Hepatocyte (in vitro differentiated cells): ENCODE data around the gene ASIC1. TPM values are rescaled to one million over a fixed set of nuclear protein-coding genes. Genes with fewer than 3 reads are reported as not detected.

Experiments used
- DNase-seq: peaks from one replicate; pipeline ENCODE4 v3.0.0-alpha.2; 2016; ENCODE audit warnings: low spot score
- H2AFZ ChIP-seq: fragments of 200-600 bp; sonication (generic); 2 replicates; pipeline ENCODE4 v1.6.0; 2016; ENCODE audit warnings: antibody characterized with exemption, mild to moderate bottlenecking
- H3K27ac ChIP-seq: fragments of 200-600 bp; sonication (generic); 2 replicates; pipeline ENCODE4 v1.5.1; 2016; ENCODE audit warnings: mild to moderate bottlenecking
- H3K27me3 ChIP-seq: fragments of 200-600 bp; sonication (generic); 2 replicates; pipeline ENCODE4 v1.6.1; 2016
- H3K36me3 ChIP-seq: fragments of 200-600 bp; sonication (generic); replicated peaks from 2 replicates; pipeline ENCODE4 v1.5.1; 2016; ENCODE audit warnings: low read depth; ENCODE audit not compliant: insufficient read depth
- H3K4me1 ChIP-seq: fragments of 200-600 bp; sonication (generic); 2 replicates; pipeline ENCODE4 v1.5.1; 2016; ENCODE audit warnings: mild to moderate bottlenecking, moderate library complexity; ENCODE audit not compliant: insufficient read depth
- H3K4me2 ChIP-seq: fragments of 200-600 bp; sonication (generic); 2 replicates; pipeline ENCODE4 v1.6.0; 2016
- H3K4me3 ChIP-seq: fragments of 200-600 bp; sonication (generic); 2 replicates; pipeline ENCODE4 v1.5.1; 2016; ENCODE audit warnings: mild to moderate bottlenecking
- H3K79me2 ChIP-seq: fragments of 200-600 bp; sonication (generic); 2 replicates; pipeline ENCODE4 v1.6.0; 2017; ENCODE audit warnings: mild to moderate bottlenecking
- H3K9me2 ChIP-seq: fragments of 200-600 bp; sonication (generic); replicated peaks from 2 replicates; pipeline ENCODE4 v1.6.0; 2017; ENCODE audit warnings: mild to moderate bottlenecking; ENCODE audit not compliant: insufficient read depth
- H3K9me3 ChIP-seq: fragments of 200-600 bp; sonication (generic); 2 replicates; pipeline ENCODE4 v1.5.1; 2016; ENCODE audit warnings: low read depth, mild to moderate bottlenecking
- H4K20me1 ChIP-seq: fragments of 200-600 bp; sonication (generic); 2 replicates; pipeline ENCODE4 v1.6.0; 2016; ENCODE audit warnings: mild to moderate bottlenecking; ENCODE audit not compliant: insufficient read depth, poor library complexity, severe bottlenecking
- EZH2 ChIP-seq: fragments of 200-600 bp; sonication (generic); IDR thresholded peaks from 2 replicates; pipeline ENCODE4 v1.6.1; 2016; ENCODE audit warnings: antibody characterized with exemption, mild to moderate bottlenecking, borderline replicate concordance
- EZH2phosphoT487 ChIP-seq: fragments of 200-600 bp; sonication (generic); IDR thresholded peaks from one replicate; pipeline ENCODE4 v1.6.1; 2018; ENCODE audit warnings: antibody characterized with exemption, mild to moderate bottlenecking, low read depth, moderate library complexity; ENCODE audit not compliant: unreplicated experiment, severe bottlenecking
- WGBS: methylation state at CpG from one replicate; pipeline ENCODE4 v1.1.6; 2016; ENCODE audit warnings: low lambda C conversion rate; ENCODE audit errors: missing lambda C conversion rate; 5-methylcytosine and 5-hydroxymethylcytosine counted together
- polyA plus RNA-seq: library from polyadenylated mRNA; unstranded; fragments of >200 nt; fragmentation: Nextera tagmentation; extraction: Ambion mirVana; gene quantifications from 2 replicates; pipeline ENCODE4 v1.2.1, GENCODE V29; 2016
- total RNA-seq: library from RNA; depleted of rRNA; stranded (reverse); fragments of >200 nt; gene quantifications from 2 replicates; pipeline ENCODE4 v1.2.3, GENCODE V29; 2014
- TF ChIP-seq, protein P1 (sequence below): fragments of 200-600 bp; sonication (generic); IDR thresholded peaks from 2 replicates; pipeline ENCODE4 v1.5.1; 2016; ENCODE audit warnings: antibody characterized with exemption, mild to moderate bottlenecking; ENCODE audit not compliant: poor library complexity

The ASIC1 gene
- total and polyA plus RNA-seq, 2 experiments from 2014 or later: 2.4 to 4.6 TPM

DNA sequence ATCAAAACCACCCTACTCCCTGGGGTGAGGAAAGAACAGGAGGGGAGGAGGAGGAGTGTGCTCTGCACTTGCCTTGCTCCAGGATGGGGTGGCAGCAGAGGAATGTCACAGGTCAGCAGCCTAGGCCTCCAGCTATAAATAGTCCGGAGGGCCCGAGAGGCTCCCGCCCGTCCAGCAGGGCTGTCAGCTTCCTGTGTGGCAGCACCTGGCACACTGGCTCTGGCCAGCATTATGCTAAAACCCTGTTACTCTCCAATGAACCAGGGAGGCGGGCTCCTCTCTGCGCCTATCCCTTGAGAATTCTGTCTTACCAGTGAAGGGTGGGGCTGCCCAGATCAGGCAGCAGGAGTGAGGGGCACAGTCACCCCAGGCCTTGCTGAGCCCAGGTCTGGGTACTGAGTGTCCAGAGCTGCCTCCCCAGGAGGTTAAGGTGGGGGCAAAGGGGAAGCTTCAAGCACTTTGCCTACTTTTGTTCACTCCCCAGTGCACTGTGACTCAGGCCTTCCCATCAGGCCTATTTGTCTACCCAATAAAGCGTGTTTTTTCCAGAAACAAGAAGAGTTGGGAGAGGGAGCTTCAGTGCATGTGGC is 53.5 kb downstream of the ASIC1 start:
- Histone ChIP-seq H3K27ac (peak overlapping the region; percentile 94), H3K4me1 (peaks cover 24% of the 10 kb centered on the region), H3K4me3 (no peak overlapping the region)

DNA sequence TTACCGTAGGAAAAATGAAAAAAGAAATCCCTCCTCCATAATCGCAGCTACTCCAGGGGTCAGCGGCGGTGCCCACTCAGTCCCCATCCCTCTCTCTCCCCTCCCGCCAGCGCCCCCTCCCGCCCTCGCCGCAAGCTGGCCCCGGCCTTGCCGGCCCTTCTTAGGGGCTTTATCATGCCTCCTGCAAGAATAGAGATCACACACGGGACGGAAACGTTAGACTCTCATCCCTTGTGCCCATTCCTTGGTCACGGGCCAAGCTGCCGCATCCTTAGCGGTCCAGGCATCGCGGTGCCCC is 53.9 kb downstream of the ASIC1 start:
- peak overlapping the region; percentile 7 for H2AFZ ChIP-seq
- TF ChIP-seq EZH2phosphoT487 (no peak), EZH2 (no peak)
- TF ChIP-seq, protein P1, sequence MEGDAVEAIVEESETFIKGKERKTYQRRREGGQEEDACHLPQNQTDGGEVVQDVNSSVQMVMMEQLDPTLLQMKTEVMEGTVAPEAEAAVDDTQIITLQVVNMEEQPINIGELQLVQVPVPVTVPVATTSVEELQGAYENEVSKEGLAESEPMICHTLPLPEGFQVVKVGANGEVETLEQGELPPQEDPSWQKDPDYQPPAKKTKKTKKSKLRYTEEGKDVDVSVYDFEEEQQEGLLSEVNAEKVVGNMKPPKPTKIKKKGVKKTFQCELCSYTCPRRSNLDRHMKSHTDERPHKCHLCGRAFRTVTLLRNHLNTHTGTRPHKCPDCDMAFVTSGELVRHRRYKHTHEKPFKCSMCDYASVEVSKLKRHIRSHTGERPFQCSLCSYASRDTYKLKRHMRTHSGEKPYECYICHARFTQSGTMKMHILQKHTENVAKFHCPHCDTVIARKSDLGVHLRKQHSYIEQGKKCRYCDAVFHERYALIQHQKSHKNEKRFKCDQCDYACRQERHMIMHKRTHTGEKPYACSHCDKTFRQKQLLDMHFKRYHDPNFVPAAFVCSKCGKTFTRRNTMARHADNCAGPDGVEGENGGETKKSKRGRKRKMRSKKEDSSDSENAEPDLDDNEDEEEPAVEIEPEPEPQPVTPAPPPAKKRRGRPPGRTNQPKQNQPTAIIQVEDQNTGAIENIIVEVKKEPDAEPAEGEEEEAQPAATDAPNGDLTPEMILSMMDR: no peak
- H3K27ac ChIP-seq: peak overlapping the region; percentile 94
- peaks cover 34% of the 10 kb centered on the region for H3K79me2 ChIP-seq
- H3K4me2 ChIP-seq: peak overlapping the region; percentile 64
- WGBS: 4% methylated on average over 13 of the region's 19 CpGs
- H3K9me2 ChIP-seq: no peaks in the 10 kb centered on the region
- no peaks in the 10 kb centered on the region for H3K36me3 ChIP-seq
- no peaks in the 10 kb centered on the region for H3K27me3 ChIP-seq
- peaks cover 5% of the 10 kb centered on the region for H4K20me1 ChIP-seq
- H3K9me3 ChIP-seq: no peaks in the 10 kb centered on the region
- no peak overlapping the region for H3K4me3 ChIP-seq
- peaks cover 24% of the 10 kb centered on the region for H3K4me1 ChIP-seq
- no peak for DNase-seq

More for the DNA sequence above, 53.5 kb downstream of the ASIC1 start:
- Histone ChIP-seq H3K27me3 (no peaks in the 10 kb centered on the region), H3K4me2 (peak overlapping the region; percentile 64), H4K20me1 (peaks cover 5% of the 10 kb centered on the region), H3K9me3 (no peaks in the 10 kb centered on the region), H3K9me2 (no peaks in the 10 kb centered on the region), H3K36me3 (no peaks in the 10 kb centered on the region), H2AFZ (peak overlapping the region; percentile 7), H3K79me2 (peaks cover 29% of the 10 kb centered on the region)
- WGBS: 62% methylated on average over 7 of the region's 7 CpGs
- DNase-seq: peak; percentile 70
- TF ChIP-seq EZH2phosphoT487: no peak

DNA sequence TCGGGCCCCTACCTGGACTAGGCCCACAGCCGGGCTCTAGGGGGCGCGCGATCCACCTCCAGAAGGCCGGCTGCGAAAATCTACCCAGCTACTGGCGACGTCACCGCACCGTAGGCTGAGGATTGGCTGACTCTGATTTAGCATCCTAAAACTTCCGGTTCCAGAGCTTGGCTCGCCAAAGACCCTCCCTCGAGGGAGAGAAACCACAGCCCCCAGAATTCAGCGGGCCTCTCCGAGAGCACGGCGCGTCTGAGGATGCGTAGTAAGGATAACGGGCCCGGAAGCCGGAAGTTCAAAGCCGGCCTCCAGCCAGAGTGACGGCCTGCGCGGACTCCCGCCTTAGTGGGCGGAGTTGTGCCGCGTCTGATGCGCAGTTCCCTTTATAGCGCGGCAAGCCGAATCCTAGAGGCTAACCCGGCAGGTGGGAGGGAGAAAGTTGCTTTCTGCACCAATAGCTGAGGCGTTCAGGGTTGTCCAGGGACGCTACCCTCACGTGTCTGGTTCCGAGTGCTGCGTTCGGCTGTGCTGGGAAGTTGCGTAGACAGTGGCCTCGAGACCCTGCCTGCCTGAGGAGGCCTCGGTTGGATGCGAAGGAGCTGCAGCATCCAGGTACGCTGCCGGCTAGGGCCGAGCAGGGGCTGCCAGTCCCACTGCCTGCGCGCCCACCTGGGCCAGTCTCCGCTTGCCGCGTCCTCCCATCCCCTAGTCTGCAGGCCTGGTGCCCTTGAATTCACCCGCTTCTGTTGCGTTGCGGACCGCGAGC is 54.5 kb downstream of the ASIC1 start, which contains the start of gene COX14:
Gene COX14, plus strand, starts transcription at position 544 of the 763 bp plus-strand sequence. CDS start 7,808 bp downstream, outside the sequence.
- Histone ChIP-seq H4K20me1 (peaks cover 5% of the 10 kb centered on the region), H3K4me2 (peak within 1 kb of the TSS; percentile 66), H3K9me3 (no peaks in the 10 kb centered on the region), H3K27me3 (no peaks in the 10 kb centered on the region), H3K4me1 (peaks cover 24% of the 10 kb centered on the region), H2AFZ (peak within 1 kb of the TSS; percentile 7), H3K27ac (peak within 1 kb of the TSS; percentile 94), H3K79me2 (peaks cover 40% of the 10 kb centered on the region), H3K4me3 (peak within 1 kb of the TSS; percentile 15), H3K36me3 (no peaks in the 10 kb centered on the region), H3K9me2 (no peaks in the 10 kb centered on the region)
- 1% methylated on average over 59 of the region's 59 CpGs for WGBS
- DNase-seq: peak; percentile 99
- TF ChIP-seq, protein P1: peak; percentile 99
- no peak for TF ChIP-seq EZH2phosphoT487
